PC-9 (cell line): ENCODE results near the gene ACOXL.

Experiments
- EZH2 ChIP-seq: fragments of 200-600 bp; sonication (generic); IDR thresholded peaks from 2 replicates; pipeline ENCODE4 v1.8.0; 2017; ENCODE audit warnings: antibody characterized with exemption, low read depth
- TF ChIP-seq, protein P1 (sequence below): fragments of 200-600 bp; sonication (generic); conservative IDR thresholded peaks from 2 replicates; pipeline ENCODE4 v1.6.1; 2017; ENCODE audit warnings: mixed run types, antibody characterized with exemption, mild to moderate bottlenecking, moderate library complexity

DNA sequence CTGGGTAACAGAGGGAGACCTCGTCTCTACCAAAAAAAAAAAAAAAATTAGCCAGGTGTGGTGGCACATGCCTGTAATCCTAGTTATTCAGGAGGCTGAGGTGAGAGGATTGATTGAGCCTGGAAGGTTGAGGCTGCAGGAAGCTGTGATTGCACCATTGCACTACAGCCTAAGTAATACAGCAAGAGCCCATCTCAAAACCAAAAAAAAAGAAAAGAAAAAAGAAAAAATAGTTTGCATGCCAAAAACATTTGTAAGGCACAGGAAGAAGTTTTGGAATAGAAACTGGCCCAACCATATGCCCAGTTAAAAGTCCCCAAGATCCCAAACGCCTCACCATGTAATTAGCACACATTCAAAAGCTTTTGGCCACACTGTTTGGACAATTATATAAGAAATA is 13.4 kb upstream of the ACOXL start:
- TF ChIP-seq, protein P1, sequence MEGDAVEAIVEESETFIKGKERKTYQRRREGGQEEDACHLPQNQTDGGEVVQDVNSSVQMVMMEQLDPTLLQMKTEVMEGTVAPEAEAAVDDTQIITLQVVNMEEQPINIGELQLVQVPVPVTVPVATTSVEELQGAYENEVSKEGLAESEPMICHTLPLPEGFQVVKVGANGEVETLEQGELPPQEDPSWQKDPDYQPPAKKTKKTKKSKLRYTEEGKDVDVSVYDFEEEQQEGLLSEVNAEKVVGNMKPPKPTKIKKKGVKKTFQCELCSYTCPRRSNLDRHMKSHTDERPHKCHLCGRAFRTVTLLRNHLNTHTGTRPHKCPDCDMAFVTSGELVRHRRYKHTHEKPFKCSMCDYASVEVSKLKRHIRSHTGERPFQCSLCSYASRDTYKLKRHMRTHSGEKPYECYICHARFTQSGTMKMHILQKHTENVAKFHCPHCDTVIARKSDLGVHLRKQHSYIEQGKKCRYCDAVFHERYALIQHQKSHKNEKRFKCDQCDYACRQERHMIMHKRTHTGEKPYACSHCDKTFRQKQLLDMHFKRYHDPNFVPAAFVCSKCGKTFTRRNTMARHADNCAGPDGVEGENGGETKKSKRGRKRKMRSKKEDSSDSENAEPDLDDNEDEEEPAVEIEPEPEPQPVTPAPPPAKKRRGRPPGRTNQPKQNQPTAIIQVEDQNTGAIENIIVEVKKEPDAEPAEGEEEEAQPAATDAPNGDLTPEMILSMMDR = no peak
- no peak for TF ChIP-seq EZH2
